Liver (tissue), 9 donors: ENCODE measurements around the gene RANBP17. TPM values are rescaled to one million over a fixed set of nuclear protein-coding genes. Genes with fewer than 3 reads are reported as not detected.
A peak's percentile ranks its signal among the peaks of the same experiment; 100 is the strongest.

Source experiments
- DNase-seq: peaks from one replicate; pipeline ENCODE4 v3.0.0-alpha.2; 2017; ENCODE audit warnings: low spot score
- H3K27ac ChIP-seq, 2 donors: one replicate each; pipeline ENCODE4 v1.7.0; 2013; ENCODE audit warnings: inconsistent platforms in 2 of 2, low read length in 2 of 2, control low read depth in 1 of 2, low read depth in 1 of 2, mild to moderate bottlenecking in 1 of 2
- H3K27me3 ChIP-seq, 4 donors: one replicate each; pipeline versions ENCODE4 v1.6.1 to v1.7.0; 2013; ENCODE audit warnings: low read length in 3 of 4, inconsistent platforms in 1 of 4, mild to moderate bottlenecking in 1 of 4, moderate library complexity in 1 of 4; ENCODE audit not compliant: control insufficient read depth in 4 of 4, insufficient read depth in 4 of 4
- H3K36me3 ChIP-seq, 4 donors: one replicate each; pipeline versions ENCODE4 v1.6.1 to v1.7.0; 2013; ENCODE audit warnings: low read length in 3 of 4, mild to moderate bottlenecking in 3 of 4, low read depth in 1 of 4, moderate library complexity in 1 of 4; ENCODE audit not compliant: control insufficient read depth in 4 of 4, insufficient read depth in 3 of 4
- H3K4me1 ChIP-seq, 4 donors: one replicate each; pipeline versions ENCODE4 v1.6.1 to v1.7.0; 2013; ENCODE audit warnings: low read length in 3 of 4, mild to moderate bottlenecking in 3 of 4, moderate library complexity in 1 of 4; ENCODE audit not compliant: control insufficient read depth in 4 of 4, insufficient read depth in 4 of 4
- H3K4me3 ChIP-seq, 3 donors: one replicate each; pipeline versions ENCODE4 v1.6.1 to v1.7.0; 2013; ENCODE audit warnings: low read length in 3 of 3, control low read depth in 1 of 3, low read depth in 1 of 3, mild to moderate bottlenecking in 1 of 3
- H3K9ac ChIP-seq, 2 donors: one replicate each; pipeline ENCODE4 v1.7.0; 2013; ENCODE audit warnings: low read length in 2 of 2, mild to moderate bottlenecking in 2 of 2, moderate library complexity in 2 of 2, control low read depth in 1 of 2, low read depth in 1 of 2
- H3K9me3 ChIP-seq, 4 donors: one replicate each; pipeline versions ENCODE4 v1.6.1 to v1.7.0; 2013; ENCODE audit warnings: low read length in 3 of 4; ENCODE audit not compliant: control insufficient read depth in 4 of 4
- EGR1 ChIP-seq, 2 donors: IDR thresholded peaks; 2 replicates each; pipeline ENCODE4 v1.6.1; 2016 to 2018; ENCODE audit warnings: antibody characterized with exemption in 2 of 2, low read depth in 2 of 2
- FOXA1 ChIP-seq: IDR thresholded peaks from 2 replicates; pipeline ENCODE4 v1.6.1; 2016; ENCODE audit warnings: antibody characterized with exemption
- FOXA2 ChIP-seq: IDR thresholded peaks from 2 replicates; pipeline ENCODE4 v1.6.1; 2016; ENCODE audit warnings: antibody characterized with exemption
- GABPA ChIP-seq, 2 donors: IDR thresholded peaks in 1 of 2; conservative IDR thresholded peaks in 1 of 2; 2 replicates each; pipeline ENCODE4 v1.6.1; 2016; ENCODE audit warnings: antibody characterized with exemption in 2 of 2, mild to moderate bottlenecking in 1 of 2, moderate library complexity in 1 of 2
- HNF4A ChIP-seq, 2 donors: conservative IDR thresholded peaks; 2 replicates each; pipeline ENCODE4 v1.6.1; 2016; ENCODE audit warnings: antibody characterized with exemption in 2 of 2, mild to moderate bottlenecking in 2 of 2
- HNF4G ChIP-seq: IDR thresholded peaks from 2 replicates; pipeline ENCODE4 v1.6.1; 2016; ENCODE audit warnings: antibody characterized with exemption
- JUND ChIP-seq, 2 donors: IDR thresholded peaks; 2 replicates each; pipeline ENCODE4 v1.6.1; 2016; ENCODE audit warnings: antibody characterized with exemption in 2 of 2
- NR2F2 ChIP-seq: IDR thresholded peaks from 2 replicates; pipeline ENCODE4 v1.6.1; 2016; ENCODE audit warnings: antibody characterized with exemption
- RAD21 ChIP-seq, 2 donors: IDR thresholded peaks; 2 replicates each; pipeline ENCODE4 v1.6.1; 2016; ENCODE audit warnings: antibody characterized with exemption in 2 of 2, mild to moderate bottlenecking in 2 of 2
- REST ChIP-seq: IDR thresholded peaks from 2 replicates; pipeline ENCODE4 v1.6.1; 2016; ENCODE audit warnings: antibody characterized with exemption, mild to moderate bottlenecking
- RXRA ChIP-seq, 2 donors: IDR thresholded peaks; 2 replicates each; pipeline ENCODE4 v1.6.1; 2017 to 2018; ENCODE audit warnings: antibody characterized with exemption in 2 of 2, mild to moderate bottlenecking in 1 of 2
- SP1 ChIP-seq: IDR thresholded peaks from 2 replicates; pipeline ENCODE4 v1.6.1; 2018; ENCODE audit warnings: antibody characterized with exemption, mild to moderate bottlenecking
- TAF1 ChIP-seq: conservative IDR thresholded peaks from 2 replicates; pipeline ENCODE4 v1.6.1; 2016; ENCODE audit warnings: antibody characterized with exemption, mild to moderate bottlenecking
- YY1 ChIP-seq: IDR thresholded peaks from 2 replicates; pipeline ENCODE4 v1.6.1; 2016; ENCODE audit warnings: antibody characterized with exemption, mild to moderate bottlenecking
- WGBS: extraction: QIAGEN DNeasy Blood & Tissue Kit; methylation state at CpG from one replicate; pipeline ENCODE4 v1.1.7; 2013; 5-methylcytosine and 5-hydroxymethylcytosine counted together
- polyA plus RNA-seq, 2 donors: library from polyadenylated mRNA; stranded (reverse) in 1 of 2; unstranded in 1 of 2; fragments of 200-250 nt in 1 of 2; fragments of >200 nt in 1 of 2; fragmentation: Nextera tagmentation in 1 of 2; extraction: Ambion mirVana in 1 of 2; gene quantifications; one replicate each; pipeline versions ENCODE4 v1.2.1 to v1.2.3, GENCODE V29; 2013 to 2015
- total RNA-seq, 2 donors: library from RNA; depleted of rRNA; stranded (reverse); fragments of >200 nt; gene quantifications; one replicate each; pipeline ENCODE4 v1.2.3, GENCODE V29; 2014
- TF ChIP-seq, protein P1 (sequence below): IDR thresholded peaks from 2 replicates; pipeline ENCODE4 v1.6.1; 2016; ENCODE audit warnings: antibody characterized with exemption
- TF ChIP-seq, protein P2 (sequence below): IDR thresholded peaks from 2 replicates; pipeline ENCODE4 v1.6.1; 2016; ENCODE audit warnings: antibody characterized with exemption
- donor health status: healthy.
- donor health status: healthy.
- donor health status: healthy.
- donor health status: healthy.
- donor health status: healthy.

Gene RANBP17
- total and polyA plus RNA-seq, 4 donors = 0.83 to 10.8 (median 7.9) TPM

DNA sequence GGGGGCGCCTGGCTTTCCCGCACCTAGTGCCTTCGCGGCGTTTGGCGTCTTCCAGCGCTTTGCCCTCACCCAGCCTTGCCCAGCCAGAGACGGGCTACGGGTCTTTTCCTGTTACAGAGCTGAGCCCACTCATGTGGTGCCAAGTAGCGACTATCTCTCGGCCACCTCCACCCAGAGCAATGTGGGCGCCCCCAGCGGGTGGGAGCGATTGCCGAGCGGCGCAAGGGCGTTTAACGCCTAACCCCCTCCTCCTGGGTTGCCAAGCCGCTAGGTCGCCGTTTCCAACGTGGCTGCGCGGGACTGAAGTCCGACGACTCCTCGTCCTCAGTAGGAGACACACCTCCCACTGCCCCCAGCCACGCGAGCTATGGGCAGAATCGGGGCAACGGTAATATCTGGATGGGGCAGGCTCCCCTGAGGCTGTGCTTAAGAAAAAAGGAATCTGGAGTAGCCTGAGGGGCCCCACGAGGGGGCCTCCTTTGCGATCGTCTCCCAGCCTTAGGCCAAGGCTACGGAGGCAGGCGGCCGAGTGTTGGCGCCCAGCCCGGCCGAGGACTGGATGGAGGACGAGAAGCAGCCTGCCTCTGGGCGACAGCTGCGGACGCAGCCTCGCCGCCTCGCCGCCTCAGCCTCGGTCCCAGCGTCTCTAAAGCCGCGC, 453.0 kb downstream of the RANBP17 start:
- WGBS = 6% methylated on average over 53 of the region's 53 CpGs
- Histone ChIP-seq H3K9me3 (no peaks in the 10 kb centered on the region), H3K27ac (no peak overlapping the region), H3K4me1 (peaks cover 18 to 60% (median 25%) of the 10 kb centered on the region in 4 donors), H3K4me3 (peak overlapping the region in 1 of 3 donors; percentile 17), H3K9ac (no peak overlapping the region), H3K27me3 (peaks cover 6 to 33% (median 16%) of the 10 kb centered on the region in 4 donors), H3K36me3 (no peaks in the 10 kb centered on the region)
- DNase-seq = no peak
- TF ChIP-seq, protein P1, sequence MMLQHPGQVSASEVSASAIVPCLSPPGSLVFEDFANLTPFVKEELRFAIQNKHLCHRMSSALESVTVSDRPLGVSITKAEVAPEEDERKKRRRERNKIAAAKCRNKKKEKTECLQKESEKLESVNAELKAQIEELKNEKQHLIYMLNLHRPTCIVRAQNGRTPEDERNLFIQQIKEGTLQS = no peak
- TF ChIP-seq SP1 (no peak), RAD21 (IDR thresholded peaks at IDR 0.05) (no peak), RXRA (IDR thresholded peaks at IDR 0.05) (no peak), FOXA2 (no peak), HNF4A (conservative IDR thresholded peaks at IDR 0.05) (no peak)

GRCh38 chr5:171315386-171315891, 453.6 kb downstream of the RANBP17 start:
- H3K36me3 ChIP-seq = no peaks in the 10 kb centered on the region
- H3K27ac ChIP-seq = no peak overlapping the region
- 9% methylated on average over 36 of the region's 36 CpGs for WGBS
- no peaks in the 10 kb centered on the region for H3K9me3 ChIP-seq
- H3K27me3 ChIP-seq = peaks cover 5 to 33% (median 16%) of the 10 kb centered on the region in 4 donors
- no peak for TF ChIP-seq EGR1 (IDR thresholded peaks at IDR 0.05; ENCODE audit: low read depth in 2 of 2)
- TF ChIP-seq RXRA (IDR thresholded peaks at IDR 0.05) = no peak
- TF ChIP-seq HNF4G = no peak
- TF ChIP-seq FOXA2 = no peak
- no peak for TF ChIP-seq REST
- no peak for TF ChIP-seq SP1
- no peak for TF ChIP-seq JUND (IDR thresholded peaks at IDR 0.05)
- TF ChIP-seq FOXA1 = no peak
- TF ChIP-seq, protein P2, sequence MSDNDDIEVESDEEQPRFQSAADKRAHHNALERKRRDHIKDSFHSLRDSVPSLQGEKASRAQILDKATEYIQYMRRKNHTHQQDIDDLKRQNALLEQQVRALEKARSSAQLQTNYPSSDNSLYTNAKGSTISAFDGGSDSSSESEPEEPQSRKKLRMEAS = no peak
- no peak for TF ChIP-seq YY1
- no peak for TF ChIP-seq NR2F2
- no peak for TF ChIP-seq GABPA (IDR thresholded peaks at IDR 0.05 in 1 of 2, conservative IDR thresholded peaks at IDR 0.05 in 1 of 2)
- TF ChIP-seq TAF1 = no peak
- H3K9ac ChIP-seq = no peak overlapping the region
- H3K4me3 ChIP-seq = peak overlapping the region in 1 of 3 donors; percentile 17
- H3K4me1 ChIP-seq = peaks cover 16 to 56% (median 25%) of the 10 kb centered on the region in 4 donors
- no peak for DNase-seq
